Upper lobe of right lung (tissue), 1 donor: ENCODE data around the gene DGAT2L6. TPM values are rescaled to one million over a fixed set of nuclear protein-coding genes. Genes with fewer than 3 reads are reported as not detected.
"Not testable (repeated sequence)": the region's sequence is repeated elsewhere in the genome, so short reads cannot be mapped to it uniquely, and the experiment has no call there.

Experiments
- ATAC-seq: fragments of 200-7000 bp; cut with Tn5 transposase; one replicate; pipeline ENCODE4 v1.9.1; 2020; ENCODE audit warnings: mild to moderate bottlenecking, moderate library complexity
- DNase-seq: peaks from one replicate; pipeline ENCODE4 v3.0.0-alpha.2; 2020
- H3K27ac ChIP-seq: fragments of 200-600 bp; one replicate; pipeline ENCODE4 v1.8.0; 2022
- H3K27me3 ChIP-seq: fragments of 200-600 bp; one replicate; pipeline ENCODE4 v1.8.0; 2022; ENCODE audit warnings: mild to moderate bottlenecking
- H3K36me3 ChIP-seq: fragments of 200-600 bp; one replicate; pipeline ENCODE4 v1.8.0; 2022
- H3K4me1 ChIP-seq: fragments of 200-600 bp; one replicate; pipeline ENCODE4 v1.8.0; 2022
- H3K4me3 ChIP-seq: fragments of 200-600 bp; one replicate; pipeline ENCODE4 v1.8.0; 2022; ENCODE audit warnings: mild to moderate bottlenecking
- H3K9me3 ChIP-seq: fragments of 200-600 bp; one replicate; pipeline ENCODE4 v1.8.0; 2022
- CTCF ChIP-seq: fragments of 200-600 bp; IDR thresholded peaks from one replicate; pipeline ENCODE4 v1.8.0; 2022; ENCODE audit warnings: antibody characterized with exemption
- intact Hi-C: fragments of 100-400 bp; cut with DNase I; formaldehyde crosslinking; loops from one replicate; pipeline ENCODE4 v1.11.0; 2022
- total RNA-seq: library from RNA; stranded (reverse); fragmentation: NEBNext Ultra II Directional; extraction: Animal tissue kit (Norgen Biotek cat#: 25700); gene quantifications from one replicate; pipeline ENCODE4 v1.2.1, GENCODE V29; 2021
- donor health status: DM: no; HTN: yes; CAD: no; lungs with severe emphysema.

DGAT2L6 gene
- total RNA-seq, 1 donor from 2014 or later, result not detected

- Histone ChIP-seq H3K36me3 (no peaks in the 10 kb centered on the region), H3K27ac (no peak overlapping the region), H3K4me1 (no peaks in the 10 kb centered on the region), H3K4me3 (no peak overlapping the region), H3K27me3 (no peaks in the 10 kb centered on the region), H3K9me3 (no peaks in the 10 kb centered on the region)
- no peak for DNase-seq
- intact Hi-C loops, result no loop called here
- peak; percentile 64 for TF ChIP-seq CTCF
- ATAC-seq, result peak; percentile 79
These were observed 19.9 kb downstream of the DGAT2L6 start for GRCh38 chrX:70196961-70197720.

- TF ChIP-seq CTCF, result no peak
- no peaks in the 10 kb centered on the region for H3K9me3 ChIP-seq
- intact Hi-C loops, result no loop called here
- no peaks in the 10 kb centered on the region for H3K27me3 ChIP-seq
- H3K4me1 ChIP-seq, result no peaks in the 10 kb centered on the region
- H3K36me3 ChIP-seq, result no peaks in the 10 kb centered on the region
- no peak overlapping the region for H3K4me3 ChIP-seq
- ATAC-seq (peak; percentile 28), DNase-seq (no peak)
- no peak overlapping the region for H3K27ac ChIP-seq
These were observed 24.4 kb downstream of the DGAT2L6 start for GRCh38 chrX:70201732-70202131.

- H3K36me3 ChIP-seq, result no peaks in the 10 kb centered on the region
- no peak for ATAC-seq
- TF ChIP-seq CTCF, result no peak
- no peak for DNase-seq
- no peaks in the 10 kb centered on the region for H3K4me1 ChIP-seq
- H3K27ac ChIP-seq, result no peak overlapping the region
- no peaks in the 10 kb centered on the region for H3K27me3 ChIP-seq
- no peaks in the 10 kb centered on the region for H3K9me3 ChIP-seq
- H3K4me3 ChIP-seq, result no peak overlapping the region
- intact Hi-C loops, result no loop called here
These were observed 31.2 kb downstream of the DGAT2L6 start for GRCh38 chrX:70208479-70208878.

- H3K27me3 ChIP-seq, ATAC-seq, H3K4me3 ChIP-seq, H3K4me1 ChIP-seq, H3K36me3 ChIP-seq, H3K27ac ChIP-seq, intact Hi-C loops, H3K9me3 ChIP-seq, DNase-seq: not testable (repeated sequence)
These were observed 32.3 kb downstream of the DGAT2L6 start for GRCh38 chrX:70209570-70209969.

GRCh38 chrX:70219938-70220764 lies 42.9 kb downstream of the DGAT2L6 start:
- Histone ChIP-seq H3K9me3 (no peaks in the 10 kb centered on the region), H3K27ac (no peak overlapping the region), H3K27me3 (no peaks in the 10 kb centered on the region), H3K4me3 (no peak overlapping the region), H3K36me3 (no peaks in the 10 kb centered on the region), H3K4me1 (no peaks in the 10 kb centered on the region)
- intact Hi-C loops, result no loop called here
- ATAC-seq (no peak), DNase-seq (no peak)
- no peak for TF ChIP-seq CTCF

- H3K27me3 ChIP-seq, result no peaks in the 10 kb centered on the region
- TF ChIP-seq CTCF, result no peak
These were observed 48.8 kb downstream of the DGAT2L6 start for GRCh38 chrX:70226048-70226447.

More at GRCh38 chrX:70226048-70226447, 48.8 kb downstream of the DGAT2L6 start:
- no peak overlapping the region for H3K4me3 ChIP-seq
- no peaks in the 10 kb centered on the region for H3K4me1 ChIP-seq
- intact Hi-C loops, result no loop called here
- no peaks in the 10 kb centered on the region for H3K9me3 ChIP-seq
- no peak for DNase-seq
- H3K27ac ChIP-seq, result no peak overlapping the region
- ATAC-seq, result no peak
- H3K36me3 ChIP-seq, result no peaks in the 10 kb centered on the region
